ENCODE results near the gene GSKIP. TPM values are rescaled to one million over a fixed set of nuclear protein-coding genes. Genes with fewer than 3 reads are reported as not detected.

Gene GSKIP, protein sequence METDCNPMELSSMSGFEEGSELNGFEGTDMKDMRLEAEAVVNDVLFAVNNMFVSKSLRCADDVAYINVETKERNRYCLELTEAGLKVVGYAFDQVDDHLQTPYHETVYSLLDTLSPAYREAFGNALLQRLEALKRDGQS
- total RNA-seq (10.9 TPM), polyA plus RNA-seq (10 to 100 TPM; 33.7 to 56.4 (median 40.8) TPM)

GRCh38 chr14:96362965-96363750 lies at the start of gene GSKIP, which contains the start of gene ATG2B:
TSS of gene GSKIP (plus strand) at chr14:96363526. CDS start at chr14:96382248, 18,722 bp downstream.
TSS of gene ATG2B (minus strand) at chr14:96363341. CDS start at chr14:96362976, 365 bp downstream.
- Histone ChIP-seq H3K9me3 (ENCODE audit: control insufficient read depth in 2 of 2, low read length in 2 of 2) (no peaks in the 10 kb centered on the region), H3K27me3 (ENCODE audit: control insufficient read depth, insufficient read depth, low read length) (no peaks in the 10 kb centered on the region), H3K36me3 (ENCODE audit: control insufficient read depth, insufficient read depth, low read length) (no peaks in the 10 kb centered on the region), H3K4me1 (ENCODE audit: control insufficient read depth, insufficient read depth, low read length, poor library complexity, severe bottlenecking) (peaks cover 49% of the 10 kb centered on the region), H3K4me3 (ENCODE audit: low read depth, low read length) (peak within 1 kb of the TSS; percentile 95), H3K27ac (ENCODE audit: insufficient read depth, low read length, poor library complexity, severe bottlenecking) (peak within 1 kb of the TSS; percentile 96)
- ATAC-seq (ENCODE audit: low read depth in 2 of 2) (peak; percentile 77 to 81), DNase-seq (peak; percentile 95 to 97 (median 97))
- Mint-ChIP-seq H3K9me3 (no peaks in the 10 kb centered on the region), H3K4me1 (peaks cover 18 to 73% (median 57%) of the 10 kb centered on the region in 4 donors), H3K36me3 (peaks cover 5% of the 10 kb centered on the region), H3K4me3 (peak within 1 kb of the TSS; percentile 90 to 99 (median 96)), H3K27me3 (no peaks in the 10 kb centered on the region), H3K27ac (peak within 1 kb of the TSS; percentile 79 to 99 (median 90))

- no peak overlapping the region for H3K4me3 ChIP-seq (ENCODE audit: low read depth, low read length)
- no peak overlapping the region for H3K27ac ChIP-seq (ENCODE audit: insufficient read depth, low read length, poor library complexity, severe bottlenecking)
- DNase-seq (no peak), ATAC-seq (ENCODE audit: low read depth in 2 of 2) (no peak)
- H3K4me1 ChIP-seq (ENCODE audit: control insufficient read depth, insufficient read depth, low read length, poor library complexity, severe bottlenecking) = peaks cover 15% of the 10 kb centered on the region
- H3K27me3 ChIP-seq (ENCODE audit: control insufficient read depth, insufficient read depth, low read length) = no peaks in the 10 kb centered on the region
- Mint-ChIP-seq H3K36me3 (peaks cover 48% of the 10 kb centered on the region), H3K27ac (no peak overlapping the region), H3K9me3 (no peaks in the 10 kb centered on the region), H3K27me3 (no peaks in the 10 kb centered on the region), H3K4me1 (peaks cover 3 to 14% (median 13%) of the 10 kb centered on the region in 4 donors), H3K4me3 (no peak overlapping the region)
- H3K36me3 ChIP-seq (ENCODE audit: control insufficient read depth, insufficient read depth, low read length) = peaks cover 65% of the 10 kb centered on the region
- no peaks in the 10 kb centered on the region for H3K9me3 ChIP-seq (ENCODE audit: control insufficient read depth in 2 of 2, low read length in 2 of 2)
These were observed 47.2 kb upstream of the GSKIP start for GRCh38 chr14:96316087-96316486.

- Mint-ChIP-seq H3K4me3 (no peak overlapping the region), H3K27ac (peak overlapping the region in 2 of 3 donors; percentile 13 to 51)
- peaks cover 54% of the 10 kb centered on the region for H3K36me3 ChIP-seq (ENCODE audit: control insufficient read depth, insufficient read depth, low read length)
These were observed 44.5 kb upstream of the GSKIP start for GRCh38 chr14:96318836-96319235.

GRCh38 chr14:96320605-96321004 lies 42.7 kb upstream of the GSKIP start:
- peak overlapping the region; percentile 17 for H3K4me3 ChIP-seq (ENCODE audit: low read depth, low read length)
- H3K27ac ChIP-seq (ENCODE audit: insufficient read depth, low read length, poor library complexity, severe bottlenecking) = peak overlapping the region; percentile 69
- Mint-ChIP-seq H3K4me1 (peaks cover 10 to 32% (median 27%) of the 10 kb centered on the region in 4 donors), H3K36me3 (peaks cover 63% of the 10 kb centered on the region), H3K9me3 (no peaks in the 10 kb centered on the region), H3K27me3 (no peaks in the 10 kb centered on the region), H3K4me3 (peak overlapping the region; percentile 10 to 24 (median 20)), H3K27ac (peak overlapping the region in 2 of 3 donors; percentile 73 to 88)
- H3K9me3 ChIP-seq (ENCODE audit: control insufficient read depth in 2 of 2, low read length in 2 of 2) = no peaks in the 10 kb centered on the region
- H3K27me3 ChIP-seq (ENCODE audit: control insufficient read depth, insufficient read depth, low read length) = no peaks in the 10 kb centered on the region
- DNase-seq (peak in 2 of 3 donors; percentile 49 to 85), ATAC-seq (ENCODE audit: low read depth in 2 of 2) (peak; percentile 87 to 88)
- peaks cover 19% of the 10 kb centered on the region for H3K4me1 ChIP-seq (ENCODE audit: control insufficient read depth, insufficient read depth, low read length, poor library complexity, severe bottlenecking)
- H3K36me3 ChIP-seq (ENCODE audit: control insufficient read depth, insufficient read depth, low read length) = peaks cover 52% of the 10 kb centered on the region

More at GRCh38 chr14:96318836-96319235, 44.5 kb upstream of the GSKIP start:
- peaks cover 9 to 32% (median 27%) of the 10 kb centered on the region in 4 donors for H3K4me1 Mint-ChIP-seq
- DNase-seq (no peak), ATAC-seq (ENCODE audit: low read depth in 2 of 2) (no peak)
- Histone ChIP-seq H3K4me3 (ENCODE audit: low read depth, low read length) (no peak overlapping the region), H3K4me1 (ENCODE audit: control insufficient read depth, insufficient read depth, low read length, poor library complexity, severe bottlenecking) (peaks cover 19% of the 10 kb centered on the region), H3K27me3 (ENCODE audit: control insufficient read depth, insufficient read depth, low read length) (no peaks in the 10 kb centered on the region), H3K9me3 (ENCODE audit: control insufficient read depth in 2 of 2, low read length in 2 of 2) (no peaks in the 10 kb centered on the region), H3K27ac (ENCODE audit: insufficient read depth, low read length, poor library complexity, severe bottlenecking) (no peak overlapping the region)
- peaks cover 61% of the 10 kb centered on the region for H3K36me3 Mint-ChIP-seq
- no peaks in the 10 kb centered on the region for H3K27me3 Mint-ChIP-seq
- no peaks in the 10 kb centered on the region for H3K9me3 Mint-ChIP-seq

DNA sequence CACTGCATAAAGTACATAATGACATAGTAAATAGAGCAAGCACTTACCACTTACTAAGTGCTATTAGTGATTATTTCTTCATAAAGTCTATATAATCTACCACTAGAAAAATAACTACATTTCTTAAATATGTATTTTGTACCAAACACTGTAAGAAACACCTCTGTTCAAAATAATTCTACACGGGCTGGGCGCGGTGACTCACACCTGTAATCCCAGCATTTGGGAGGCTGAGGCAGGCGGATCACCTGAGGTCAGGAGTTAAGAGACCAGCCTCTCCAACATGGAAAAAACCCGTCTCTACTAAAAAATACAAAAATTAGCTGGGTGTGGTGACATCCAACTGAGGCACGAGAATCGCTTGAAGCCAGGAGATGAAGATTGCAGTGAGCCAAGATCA lies 39.1 kb upstream of the GSKIP start:
- H3K27me3 ChIP-seq (ENCODE audit: control insufficient read depth, insufficient read depth, low read length) = no peaks in the 10 kb centered on the region
- Mint-ChIP-seq H3K27ac (peak overlapping the region in 1 of 3 donors; percentile 71), H3K36me3 (peaks cover 42% of the 10 kb centered on the region), H3K4me3 (no peak overlapping the region), H3K27me3 (no peaks in the 10 kb centered on the region), H3K4me1 (peaks cover 10 to 32% (median 27%) of the 10 kb centered on the region in 4 donors), H3K9me3 (no peaks in the 10 kb centered on the region)
- no peak overlapping the region for H3K4me3 ChIP-seq (ENCODE audit: low read depth, low read length)
- ATAC-seq (ENCODE audit: low read depth in 2 of 2) = no peak
- no peaks in the 10 kb centered on the region for H3K9me3 ChIP-seq (ENCODE audit: control insufficient read depth in 2 of 2, low read length in 2 of 2)
- no peak for DNase-seq
- H3K4me1 ChIP-seq (ENCODE audit: control insufficient read depth, insufficient read depth, low read length, poor library complexity, severe bottlenecking) = peaks cover 19% of the 10 kb centered on the region
- no peak overlapping the region for H3K27ac ChIP-seq (ENCODE audit: insufficient read depth, low read length, poor library complexity, severe bottlenecking)
- H3K36me3 ChIP-seq (ENCODE audit: control insufficient read depth, insufficient read depth, low read length) = peaks cover 47% of the 10 kb centered on the region

GRCh38 chr14:96338551-96338950 lies 24.8 kb upstream of the GSKIP start:
- no peak overlapping the region for H3K4me3 ChIP-seq (ENCODE audit: low read depth, low read length)
- no peaks in the 10 kb centered on the region for H3K9me3 ChIP-seq (ENCODE audit: control insufficient read depth in 2 of 2, low read length in 2 of 2)
- H3K4me1 Mint-ChIP-seq = peaks cover 0 to 12% (median 5%) of the 10 kb centered on the region in 4 donors
- H3K27me3 Mint-ChIP-seq = no peaks in the 10 kb centered on the region
- peaks cover 44% of the 10 kb centered on the region for H3K36me3 ChIP-seq (ENCODE audit: control insufficient read depth, insufficient read depth, low read length)
- peaks cover 40% of the 10 kb centered on the region for H3K36me3 Mint-ChIP-seq
- H3K27ac ChIP-seq (ENCODE audit: insufficient read depth, low read length, poor library complexity, severe bottlenecking) = no peak overlapping the region
- H3K27me3 ChIP-seq (ENCODE audit: control insufficient read depth, insufficient read depth, low read length) = no peaks in the 10 kb centered on the region
- DNase-seq = no peak
- no peak overlapping the region for H3K27ac Mint-ChIP-seq
- no peaks in the 10 kb centered on the region for H3K4me1 ChIP-seq (ENCODE audit: control insufficient read depth, insufficient read depth, low read length, poor library complexity, severe bottlenecking)
- H3K9me3 Mint-ChIP-seq = no peaks in the 10 kb centered on the region
- ATAC-seq (ENCODE audit: low read depth in 2 of 2) = no peak
- H3K4me3 Mint-ChIP-seq = no peak overlapping the region

DNA sequence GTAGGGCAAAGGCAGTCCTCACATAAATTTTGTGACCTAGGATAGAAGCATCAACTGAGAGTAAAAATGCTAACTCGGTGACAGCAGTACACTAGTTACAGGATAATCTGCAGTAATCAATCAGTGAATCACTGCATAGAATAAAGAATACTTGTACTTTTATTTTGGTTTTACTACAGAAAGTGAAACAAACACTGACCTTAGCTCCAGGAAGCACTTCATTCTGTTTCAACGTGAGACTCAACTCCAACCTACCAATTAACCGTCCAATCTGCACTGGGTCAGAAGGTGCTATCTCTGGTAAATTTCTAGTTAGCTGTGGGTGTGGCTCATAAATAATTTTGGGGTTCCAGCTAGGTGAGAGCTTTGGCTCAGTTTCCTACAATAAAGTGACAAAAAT lies 22.0 kb upstream of the GSKIP start:
- H3K27ac ChIP-seq (ENCODE audit: insufficient read depth, low read length, poor library complexity, severe bottlenecking) = no peak overlapping the region
- Mint-ChIP-seq H3K36me3 (peaks cover 35% of the 10 kb centered on the region), H3K27ac (no peak overlapping the region), H3K4me3 (no peak overlapping the region), H3K27me3 (no peaks in the 10 kb centered on the region), H3K9me3 (no peaks in the 10 kb centered on the region), H3K4me1 (peaks cover 0 to 11% (median 7%) of the 10 kb centered on the region in 4 donors)
- H3K27me3 ChIP-seq (ENCODE audit: control insufficient read depth, insufficient read depth, low read length) = no peaks in the 10 kb centered on the region
- peaks cover 47% of the 10 kb centered on the region for H3K36me3 ChIP-seq (ENCODE audit: control insufficient read depth, insufficient read depth, low read length)
- DNase-seq = no peak
- H3K4me1 ChIP-seq (ENCODE audit: control insufficient read depth, insufficient read depth, low read length, poor library complexity, severe bottlenecking) = no peaks in the 10 kb centered on the region
- H3K9me3 ChIP-seq (ENCODE audit: control insufficient read depth in 2 of 2, low read length in 2 of 2) = no peaks in the 10 kb centered on the region
- no peak for ATAC-seq (ENCODE audit: low read depth in 2 of 2)
- no peak overlapping the region for H3K4me3 ChIP-seq (ENCODE audit: low read depth, low read length)

All from CD4-positive, CD25-positive, alpha-beta regulatory T cell (primary cell).